Measurements from ENCODE around the gene PLET1. TPM values are rescaled to one million over a fixed set of nuclear protein-coding genes. Genes with fewer than 3 reads are reported as not detected.
"Not testable (repeated sequence)": the region's sequence is repeated elsewhere in the genome, so short reads cannot be mapped to it uniquely, and the experiment has no call there.

The PLET1 gene
- total RNA-seq, 1 donor from 2014 or later = not detected

GRCh38 chr11:112212710-112213109, 48.0 kb downstream of the PLET1 start:
- Histone ChIP-seq H3K4me1 (no peaks in the 10 kb centered on the region), H3K27me3 (ENCODE audit: low read depth) (no peaks in the 10 kb centered on the region), H3K4me3 (no peak overlapping the region), H3K27ac (no peak overlapping the region), H3K36me3 (no peaks in the 10 kb centered on the region), H3K9me3 (no peaks in the 10 kb centered on the region)
- no peak for TF ChIP-seq CTCF (IDR thresholded peaks at IDR 0.05)
- DNase-seq (no peak), ATAC-seq (no peak)
- intact Hi-C loops (cut with DNase I) = no loop called here

GRCh38 chr11:112212290-112212689, 48.4 kb downstream of the PLET1 start:
- DNase-seq = no peak
- no peaks in the 10 kb centered on the region for H3K4me1 ChIP-seq
- no peaks in the 10 kb centered on the region for H3K27me3 ChIP-seq (ENCODE audit: low read depth)
- intact Hi-C loops (cut with DNase I) = no loop called here
- H3K9me3 ChIP-seq = no peaks in the 10 kb centered on the region
- TF ChIP-seq CTCF (IDR thresholded peaks at IDR 0.05) = no peak
- no peak overlapping the region for H3K27ac ChIP-seq
- no peaks in the 10 kb centered on the region for H3K36me3 ChIP-seq
- ATAC-seq = no peak
- H3K4me3 ChIP-seq = no peak overlapping the region

GRCh38 chr11:112211536-112211935, 49.1 kb downstream of the PLET1 start:
- Histone ChIP-seq H3K4me1 (no peaks in the 10 kb centered on the region), H3K27me3 (ENCODE audit: low read depth) (no peaks in the 10 kb centered on the region), H3K9me3 (no peaks in the 10 kb centered on the region), H3K4me3 (no peak overlapping the region), H3K36me3 (no peaks in the 10 kb centered on the region), H3K27ac (no peak overlapping the region)
- TF ChIP-seq CTCF (IDR thresholded peaks at IDR 0.05) = no peak
- intact Hi-C loops (cut with DNase I) = no loop called here
- ATAC-seq (no peak), DNase-seq (no peak)

GRCh38 chr11:112210890-112211289, 49.8 kb downstream of the PLET1 start:
- intact Hi-C loops (cut with DNase I) = no loop called here
- H3K9me3 ChIP-seq = no peaks in the 10 kb centered on the region

GRCh38 chr11:112206071-112206470, 54.6 kb downstream of the PLET1 start:
- H3K4me1 ChIP-seq = no peaks in the 10 kb centered on the region
- no peaks in the 10 kb centered on the region for H3K9me3 ChIP-seq
- no peak overlapping the region for H3K27ac ChIP-seq
- no peak for TF ChIP-seq CTCF (IDR thresholded peaks at IDR 0.05)
- no peaks in the 10 kb centered on the region for H3K36me3 ChIP-seq
- intact Hi-C loops (cut with DNase I) = no loop called here
- ATAC-seq (no peak), DNase-seq (no peak)
- no peak overlapping the region for H3K4me3 ChIP-seq
- no peaks in the 10 kb centered on the region for H3K27me3 ChIP-seq (ENCODE audit: low read depth)

More at GRCh38 chr11:112210890-112211289, 49.8 kb downstream of the PLET1 start:
- no peak for TF ChIP-seq CTCF (IDR thresholded peaks at IDR 0.05)
- no peak overlapping the region for H3K27ac ChIP-seq
- ATAC-seq = no peak
- no peak for DNase-seq
- no peaks in the 10 kb centered on the region for H3K4me1 ChIP-seq
- H3K36me3 ChIP-seq = no peaks in the 10 kb centered on the region
- H3K4me3 ChIP-seq = no peak overlapping the region
- no peaks in the 10 kb centered on the region for H3K27me3 ChIP-seq (ENCODE audit: low read depth)

- no peak for TF ChIP-seq CTCF (IDR thresholded peaks at IDR 0.05)
- ATAC-seq (no peak), DNase-seq (no peak)
- H3K9me3 ChIP-seq = no peaks in the 10 kb centered on the region
- intact Hi-C loops (cut with DNase I) = no loop called here
- no peak overlapping the region for H3K27ac ChIP-seq
- no peaks in the 10 kb centered on the region for H3K36me3 ChIP-seq
- no peaks in the 10 kb centered on the region for H3K4me1 ChIP-seq
- no peak overlapping the region for H3K4me3 ChIP-seq
- no peaks in the 10 kb centered on the region for H3K27me3 ChIP-seq (ENCODE audit: low read depth)
These were observed 60.4 kb downstream of the PLET1 start for GRCh38 chr11:112200252-112200651.

GRCh38 chr11:112199101-112199500, 61.6 kb downstream of the PLET1 start:
- H3K9me3 ChIP-seq; ATAC-seq; H3K4me3 ChIP-seq; H3K27me3 ChIP-seq (ENCODE audit: low read depth); intact Hi-C loops (cut with DNase I); H3K4me1 ChIP-seq; H3K36me3 ChIP-seq; DNase-seq; H3K27ac ChIP-seq: not testable (repeated sequence)
